ENCODE results near the gene ST3GAL3.
A peak's percentile ranks its signal among the peaks of the same experiment; 100 is the strongest.
"Not testable (repeated sequence)": the region's sequence is repeated elsewhere in the genome, so short reads cannot be mapped to it uniquely, and the experiment has no call there.

The ST3GAL3 gene

DNA sequence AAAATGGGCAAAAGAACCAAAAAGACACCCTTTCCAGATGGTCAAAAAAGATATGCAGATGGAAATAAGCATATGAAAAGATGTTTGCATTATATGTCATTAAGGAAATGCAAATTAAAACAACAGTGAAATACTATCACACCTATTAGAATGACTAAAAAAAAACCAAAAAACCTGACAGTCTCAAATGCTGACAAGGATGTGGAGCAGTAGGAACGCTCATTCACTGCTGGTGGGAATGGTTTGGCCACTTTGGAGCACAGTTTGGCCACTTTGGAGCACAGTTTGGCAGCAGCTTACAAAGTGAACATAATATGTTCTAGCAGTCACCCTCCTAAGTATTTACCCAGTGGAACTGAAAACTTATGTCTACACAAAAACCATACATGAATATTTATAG, 121.2 kb downstream of the ST3GAL3 start:
- DNase-seq = no peak

GRCh38 chr1:43830802-43831201, 123.5 kb downstream of the ST3GAL3 start:
- DNase-seq = no peak

DNA sequence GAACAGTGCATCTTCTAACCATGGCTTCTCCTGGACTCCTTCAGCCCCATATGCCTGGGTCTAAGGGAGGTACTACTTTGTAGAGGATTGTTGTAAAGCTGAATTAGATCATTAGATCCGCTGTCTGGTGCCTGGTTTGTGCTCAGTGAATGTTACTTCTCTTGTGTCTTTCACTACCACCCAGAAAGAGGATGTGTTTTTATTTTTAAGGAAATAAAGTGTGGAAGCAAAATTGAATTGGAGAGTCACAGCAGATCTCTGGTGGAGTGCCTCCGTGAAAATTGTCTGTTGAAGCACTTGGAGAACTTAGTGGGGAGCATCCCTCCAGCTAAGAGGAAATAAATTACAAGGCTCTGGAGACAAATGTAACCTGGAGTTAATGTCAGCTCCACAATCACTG, 124.5 kb downstream of the ST3GAL3 start:
- no peak for DNase-seq

DNA sequence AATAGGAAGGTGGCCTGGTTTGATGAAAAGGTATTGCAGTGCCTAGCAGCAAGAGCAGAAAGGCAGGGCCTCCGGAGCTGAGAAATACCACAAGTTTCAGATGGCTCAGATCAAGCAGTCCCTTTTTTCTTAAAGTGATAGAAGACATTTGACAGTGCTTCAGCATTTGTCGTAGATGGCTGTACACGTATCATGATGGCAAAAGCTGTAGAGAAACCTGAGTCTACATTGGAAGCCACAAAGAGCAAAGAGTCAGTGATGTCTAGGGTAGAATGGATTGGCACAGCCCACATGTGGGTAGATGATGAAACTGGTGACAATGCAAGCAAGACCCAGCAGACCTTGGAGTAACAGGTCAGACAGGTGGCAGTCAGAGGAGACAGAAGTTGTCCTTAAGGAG, 124.9 kb downstream of the ST3GAL3 start:
- DNase-seq = peak; percentile 50

GRCh38 chr1:43832998-43833397, 125.7 kb downstream of the ST3GAL3 start:
- peak; percentile 35 for DNase-seq

DNA sequence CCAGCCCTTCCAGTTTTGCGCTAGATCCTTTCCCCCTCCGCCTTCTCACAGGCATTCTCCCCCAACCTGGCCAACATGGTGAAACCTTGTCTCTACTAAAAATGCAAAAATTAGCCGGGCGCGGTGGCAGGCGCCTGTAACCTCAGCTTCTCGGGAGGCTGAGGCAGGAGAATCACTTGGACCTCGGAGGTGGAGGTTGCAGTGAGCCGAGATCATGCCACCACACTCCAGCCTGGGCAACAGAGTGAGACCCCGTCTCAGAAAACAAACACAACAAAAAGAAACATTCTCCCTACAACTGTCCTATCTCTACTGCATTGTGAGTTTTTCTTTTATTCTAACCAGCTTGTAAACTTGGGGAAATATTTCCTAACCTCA, 126.6 kb downstream of the ST3GAL3 start:
- not testable (repeated sequence) for DNase-seq

DNA sequence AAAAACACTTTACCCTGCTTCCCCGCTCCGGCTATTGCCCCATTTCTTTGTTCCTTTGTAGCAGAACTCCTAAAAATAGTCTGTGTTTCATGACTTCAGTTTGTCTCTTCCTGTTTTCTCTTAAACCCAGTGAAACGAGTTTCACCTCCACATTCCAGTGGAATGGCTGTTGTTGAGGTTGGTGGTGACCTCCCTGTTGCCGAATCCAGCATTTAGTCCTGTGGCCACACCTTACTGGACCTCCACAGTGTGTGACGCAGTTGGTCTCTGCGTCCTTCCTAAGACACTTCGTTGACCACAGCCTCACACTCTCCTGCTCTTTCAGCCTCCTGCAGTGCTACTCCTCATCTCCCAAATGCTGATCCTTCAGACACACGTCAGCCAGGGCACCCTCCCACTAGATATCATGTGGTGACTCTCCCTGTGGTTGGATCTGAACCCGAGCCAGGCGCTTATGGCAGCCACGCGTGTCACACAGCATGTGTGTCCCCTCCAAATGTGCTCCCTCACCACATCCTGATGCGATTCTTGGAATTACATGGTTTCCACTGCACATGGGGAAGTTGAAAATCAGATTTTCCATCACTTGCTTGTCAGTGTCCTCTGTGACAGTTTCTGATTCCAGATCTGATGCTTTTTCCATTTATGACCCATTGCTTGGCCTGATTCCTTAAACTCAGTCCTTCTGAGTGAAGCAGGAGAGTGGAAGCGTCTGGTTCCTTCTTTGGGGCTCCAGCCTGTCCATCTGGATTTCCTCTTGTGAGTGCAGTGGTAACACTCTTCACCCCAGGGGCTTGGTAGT, 127.1 kb downstream of the ST3GAL3 start:
- DNase-seq = peak; percentile 98

GRCh38 chr1:43835082-43836021, 128.0 kb downstream of the ST3GAL3 start:
- peak; percentile 97 for DNase-seq

DNA sequence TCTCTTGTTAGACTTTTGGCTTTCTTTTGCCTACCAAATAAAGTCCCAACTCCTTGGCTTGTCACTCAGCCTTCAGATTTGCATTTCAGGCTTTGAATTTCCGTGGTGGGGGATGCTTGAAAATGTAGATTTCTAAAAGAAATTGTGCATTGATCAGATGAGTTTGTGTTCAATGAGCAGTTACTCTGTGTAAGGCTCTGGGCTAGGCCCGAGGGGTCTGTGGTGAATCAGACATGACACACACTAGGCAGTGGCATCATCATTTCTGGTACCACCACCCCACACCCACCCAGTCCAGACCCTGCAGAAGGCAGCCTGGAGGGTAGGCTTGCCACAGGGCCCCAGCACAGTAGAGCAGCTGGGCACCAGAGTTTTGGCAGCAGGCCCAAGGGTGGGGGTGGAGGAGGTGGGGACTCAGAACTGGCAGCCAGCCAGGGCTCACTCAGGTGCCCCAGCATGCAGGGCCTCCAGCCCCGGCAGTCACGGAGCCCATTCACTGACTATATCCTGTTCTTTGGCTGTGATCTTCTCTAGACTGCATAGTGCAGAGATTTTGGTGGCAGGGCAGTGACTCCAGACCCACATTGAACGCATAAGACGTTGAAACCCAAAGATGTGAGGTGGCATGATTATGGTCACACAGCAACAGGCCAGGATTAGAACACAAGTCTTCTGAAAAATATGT, 129.1 kb downstream of the ST3GAL3 start:
- peak; percentile 51 for DNase-seq

DNA sequence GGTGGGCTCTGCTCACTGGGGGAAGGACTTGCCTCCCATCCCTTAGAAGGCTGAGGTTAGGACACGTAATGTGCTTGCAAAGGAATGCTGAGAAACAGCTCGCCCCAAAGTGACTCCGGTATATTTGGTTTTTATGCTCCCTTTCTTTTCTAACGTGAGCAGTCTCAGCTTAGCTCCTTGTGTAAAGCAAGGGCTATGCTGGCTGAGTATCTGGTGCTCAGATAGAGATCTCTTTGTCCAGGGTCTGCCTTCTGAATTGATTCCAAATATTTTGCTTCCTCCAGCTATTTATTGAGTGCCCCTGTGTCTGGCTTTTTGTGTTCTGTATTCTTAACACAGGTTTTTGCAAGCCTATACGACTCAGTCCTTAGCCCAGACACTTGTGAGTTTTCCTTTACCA, 131.7 kb downstream of the ST3GAL3 start:
- no peak for DNase-seq

DNA sequence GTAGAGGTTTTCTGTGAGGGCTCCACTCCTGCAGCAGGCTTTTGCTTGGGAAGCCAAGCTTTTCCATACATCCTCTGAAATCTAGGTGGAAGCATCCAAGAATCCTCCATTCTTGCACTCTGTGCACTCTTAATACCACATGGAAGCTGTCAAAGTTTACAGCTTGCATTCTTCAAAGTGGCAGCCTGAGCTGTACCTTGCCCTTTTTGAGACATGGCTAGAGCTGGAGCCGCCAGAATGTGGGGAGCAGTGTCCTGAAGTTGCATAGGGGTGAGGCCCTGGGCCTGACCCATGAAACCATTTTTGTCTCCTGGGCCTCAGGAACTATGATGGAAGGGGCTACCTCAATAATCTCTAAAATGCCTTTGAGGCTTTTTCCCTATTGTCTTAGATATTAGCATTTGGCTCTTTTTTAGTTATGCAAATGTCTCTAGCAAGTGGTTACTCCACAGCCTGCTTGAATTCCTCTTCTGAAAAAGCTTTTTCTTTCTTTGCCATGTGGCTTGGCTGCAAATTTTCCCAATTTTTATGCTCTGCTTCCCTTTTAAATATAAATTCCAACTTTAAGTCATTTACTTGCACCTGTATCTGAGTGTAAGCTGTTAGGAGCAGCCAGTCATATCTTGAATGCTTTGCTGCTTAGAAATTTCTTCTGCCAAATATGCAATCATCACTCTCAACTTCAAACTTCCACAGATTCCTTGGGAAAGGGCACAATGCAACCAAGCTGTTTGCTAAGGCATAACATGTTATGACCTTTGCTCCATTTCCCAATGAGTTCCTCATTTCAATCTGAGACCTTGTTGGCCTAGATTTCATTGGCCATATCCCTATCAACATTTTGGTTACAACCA, 134.2 kb downstream of the ST3GAL3 start:
- DNase-seq = peak; percentile 21

DNA sequence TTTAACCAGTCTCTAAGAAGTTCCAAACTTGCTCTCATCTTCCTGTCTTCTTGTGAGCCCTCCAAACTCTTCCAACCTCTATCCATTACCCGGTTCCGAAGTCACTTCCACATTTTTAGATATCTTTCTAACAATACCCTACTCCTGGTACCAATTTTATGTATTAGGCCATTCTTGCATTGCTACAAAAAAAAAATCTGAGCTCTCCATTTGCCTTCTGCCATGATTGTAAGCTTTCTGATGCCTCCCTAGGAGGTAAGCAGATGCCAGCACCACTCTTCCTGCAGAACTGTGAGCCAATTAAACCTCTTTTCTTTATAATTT, 134.8 kb downstream of the ST3GAL3 start:
- no peak for DNase-seq

DNA sequence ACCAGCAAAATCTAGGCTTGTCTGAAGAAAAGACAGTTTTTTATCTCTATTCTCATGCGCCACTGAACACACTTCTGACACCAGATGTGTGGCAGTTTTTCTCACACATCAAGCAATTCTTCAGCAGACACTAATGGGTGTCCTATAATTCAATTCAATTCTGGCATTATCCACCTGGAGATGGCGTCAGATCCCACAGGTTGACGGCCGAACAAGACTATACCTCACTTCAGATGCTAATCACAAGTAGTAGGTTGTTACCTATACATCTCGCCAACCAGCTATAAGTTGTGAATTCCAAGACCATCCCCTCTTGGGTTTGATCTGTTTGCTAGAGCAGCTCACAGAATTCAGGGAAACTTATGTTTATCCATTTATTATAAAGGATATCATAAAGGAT, 136.3 kb downstream of the ST3GAL3 start:
- DNase-seq = no peak

GRCh38 chr1:43844114-43844513, 136.8 kb downstream of the ST3GAL3 start:
- DNase-seq = peak; percentile 48

DNA sequence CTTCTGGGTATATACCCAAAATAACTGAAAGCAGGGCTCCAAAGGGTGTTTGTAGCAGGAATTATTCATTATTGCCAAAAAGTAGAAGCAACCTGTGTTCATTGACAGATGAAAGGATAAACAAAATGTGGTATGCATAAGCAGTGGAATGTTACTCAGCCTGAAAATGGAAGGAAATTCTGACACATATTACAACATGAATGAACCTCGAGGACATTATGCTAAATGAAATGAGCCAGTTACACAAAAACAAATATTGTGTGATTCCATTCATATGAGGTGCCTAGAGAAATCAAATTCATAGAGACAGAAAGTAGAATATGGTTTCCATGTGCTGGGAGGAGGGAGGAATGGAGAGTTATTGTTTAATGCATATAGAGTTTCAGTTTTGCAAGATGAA, 140.0 kb downstream of the ST3GAL3 start:
- no peak for DNase-seq

DNA sequence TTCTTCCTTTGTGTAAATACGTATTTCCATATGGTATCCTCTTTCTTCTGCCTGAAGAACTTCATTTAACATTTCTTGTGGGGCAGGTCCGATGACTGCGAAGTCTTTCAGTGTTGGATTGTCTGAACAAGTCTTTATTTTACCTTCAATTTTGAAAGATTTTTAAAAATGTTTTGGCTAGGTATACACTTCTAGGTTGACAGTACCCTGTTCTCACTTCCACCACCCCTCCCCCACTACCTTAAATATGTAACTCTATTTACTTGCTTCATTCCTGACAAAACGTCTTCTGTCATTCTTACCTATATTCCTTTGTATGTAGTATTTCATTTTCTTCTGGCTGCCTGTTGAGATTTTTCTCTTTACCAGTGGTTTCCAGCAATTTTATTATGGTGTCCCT, 140.5 kb downstream of the ST3GAL3 start:
- DNase-seq = no peak

DNA sequence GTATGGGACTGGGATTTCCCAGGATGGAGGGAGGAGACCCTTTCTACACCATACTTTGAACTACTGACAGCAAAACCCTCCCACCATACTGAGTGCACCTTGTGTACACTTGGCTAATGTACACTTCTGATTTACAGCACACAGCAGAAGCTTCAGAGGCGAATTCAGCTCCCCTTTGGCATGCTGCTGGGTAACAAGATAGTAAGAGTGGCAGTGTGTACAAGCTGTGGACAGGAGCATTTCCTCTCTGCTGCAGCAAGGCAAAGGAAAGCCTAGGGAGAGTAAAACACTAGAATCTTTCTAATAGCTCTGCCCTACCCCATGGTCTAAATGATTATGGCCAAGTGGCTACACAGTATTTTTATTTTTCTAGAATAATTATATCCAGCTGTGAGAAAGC, 142.3 kb downstream of the ST3GAL3 start:
- DNase-seq = no peak

GRCh38 chr1:43850591-43851233, 143.4 kb downstream of the ST3GAL3 start:
- no peak for DNase-seq

- DNase-seq = no peak
These were observed 144.4 kb downstream of the ST3GAL3 start for GRCh38 chr1:43851561-43852338.

- peak; percentile 77 for DNase-seq
These were observed 146.0 kb downstream of the ST3GAL3 start for GRCh38 chr1:43853161-43853921.

Data from OCI-M1 (cell line).